Activated CD8-positive, alpha-beta memory T cell treated with anti-CD3 and anti-CD28 coated beads, Interleukin-2, amount 50 U/mL, for 24 hours (primary cell): Measurements from ENCODE around the gene STOM.

Experiments
- DNase-seq: peaks from one replicate; pipeline ENCODE4 v3.0.0-alpha.2; 2020; ENCODE audit errors: extremely low read depth

STOM gene

DNA sequence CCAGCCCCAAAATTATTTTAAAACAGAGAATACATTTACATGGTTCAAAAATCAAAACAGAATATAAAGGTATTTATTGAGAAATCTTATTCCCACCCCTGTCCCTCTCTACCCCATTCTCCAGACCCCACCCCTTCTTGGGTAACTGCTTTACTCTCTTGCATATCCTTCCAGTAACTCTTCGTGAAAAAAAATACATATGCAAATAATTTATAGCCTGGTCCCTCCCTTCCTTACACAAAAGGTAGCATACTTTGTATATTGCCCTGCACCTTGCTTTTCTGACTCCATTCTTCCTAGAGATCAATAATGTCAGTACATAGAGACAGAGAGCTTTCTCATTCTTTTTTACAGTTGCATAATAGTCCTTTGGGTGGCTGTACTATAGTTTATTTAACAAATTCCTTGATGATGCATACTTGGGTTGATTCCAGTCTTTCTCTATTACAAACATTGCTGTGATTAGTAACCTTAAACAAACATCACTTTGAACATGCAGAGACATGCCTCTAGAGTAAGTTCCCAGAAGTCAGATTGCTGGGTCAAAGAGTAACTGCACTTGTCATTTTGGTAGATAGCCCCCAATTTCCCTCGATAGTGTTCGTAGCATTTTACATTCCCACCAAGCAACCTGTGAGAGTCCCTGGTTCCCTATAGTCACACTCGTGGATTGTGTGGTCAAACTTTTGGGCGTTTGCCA lies 47.9 kb downstream of the STOM start:
- no peak for DNase-seq

DNA sequence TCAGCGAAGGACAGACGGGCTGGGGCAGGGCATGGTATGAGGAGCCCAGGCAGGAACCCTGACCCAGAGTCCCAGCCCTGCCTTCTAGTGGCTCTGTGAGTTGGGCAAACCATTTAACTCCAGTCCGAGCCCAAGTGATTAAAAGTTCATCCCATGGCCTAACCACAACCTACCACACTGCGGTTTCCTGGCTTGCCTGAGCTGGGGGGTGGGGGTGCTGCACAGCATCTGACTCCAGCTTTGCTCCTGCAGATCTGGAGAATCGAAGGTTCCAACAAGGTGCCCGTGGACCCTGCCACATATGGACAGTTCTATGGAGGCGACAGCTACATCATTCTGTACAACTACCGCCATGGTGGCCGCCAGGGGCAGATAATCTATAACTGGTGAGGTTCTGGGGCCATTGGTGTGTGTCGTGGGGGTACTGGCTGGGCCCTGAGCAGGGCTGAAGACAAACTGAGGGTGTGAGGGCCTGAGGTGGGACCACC lies 49.0 kb downstream of the STOM start:
- DNase-seq, result no peak

DNA sequence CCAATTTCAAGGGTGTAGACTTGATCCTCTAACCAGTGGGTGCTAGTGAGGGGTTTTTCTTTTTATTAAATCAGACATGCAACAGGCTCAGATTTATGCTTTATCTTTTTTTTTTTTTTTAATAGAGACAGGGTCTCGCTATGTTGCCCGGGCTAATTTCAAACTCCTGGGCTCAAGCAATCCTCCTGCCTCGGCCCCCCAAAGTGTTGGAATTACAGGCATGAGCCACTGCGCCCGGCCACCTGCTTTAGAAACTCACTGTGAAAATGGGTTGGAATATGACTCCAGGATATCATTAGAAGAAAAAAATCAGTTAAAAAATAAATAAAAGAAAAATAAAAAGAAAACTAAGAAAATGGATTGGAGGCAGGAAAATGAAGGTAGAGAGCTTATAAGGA lies 50.7 kb downstream of the STOM start:
- DNase-seq, result no peak

DNA sequence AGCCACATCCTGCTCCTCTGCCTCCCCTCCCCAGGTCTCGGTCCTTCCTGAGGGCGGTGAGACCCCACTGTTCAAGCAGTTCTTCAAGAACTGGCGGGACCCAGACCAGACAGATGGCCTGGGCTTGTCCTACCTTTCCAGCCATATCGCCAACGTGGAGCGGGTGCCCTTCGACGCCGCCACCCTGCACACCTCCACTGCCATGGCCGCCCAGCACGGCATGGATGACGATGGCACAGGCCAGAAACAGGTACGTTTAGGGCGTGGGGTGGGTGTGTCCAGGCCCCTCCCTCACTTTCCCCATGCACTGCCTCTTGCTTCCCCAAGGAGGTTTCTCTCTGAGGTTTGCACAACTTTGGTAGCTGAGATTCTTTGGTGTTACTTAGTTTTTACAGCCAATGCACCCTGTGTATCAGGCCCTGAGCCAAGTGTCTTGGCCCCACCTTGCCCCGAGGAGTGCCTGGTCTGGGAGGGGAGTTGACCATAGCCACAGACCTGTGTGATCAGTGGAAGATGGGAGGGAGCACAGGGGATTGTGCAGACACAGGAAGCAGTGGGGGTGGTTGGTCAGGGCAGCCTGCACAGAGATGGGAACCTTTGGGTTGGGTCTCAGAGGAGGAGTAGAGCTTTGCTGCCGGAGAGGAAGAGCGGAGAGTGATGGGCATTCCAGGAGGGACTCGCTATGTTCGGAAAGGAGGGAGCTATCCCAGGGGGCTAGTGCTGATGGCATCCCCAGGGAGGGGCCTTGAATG lies 51.2 kb downstream of the STOM start:
- DNase-seq, result no peak

DNA sequence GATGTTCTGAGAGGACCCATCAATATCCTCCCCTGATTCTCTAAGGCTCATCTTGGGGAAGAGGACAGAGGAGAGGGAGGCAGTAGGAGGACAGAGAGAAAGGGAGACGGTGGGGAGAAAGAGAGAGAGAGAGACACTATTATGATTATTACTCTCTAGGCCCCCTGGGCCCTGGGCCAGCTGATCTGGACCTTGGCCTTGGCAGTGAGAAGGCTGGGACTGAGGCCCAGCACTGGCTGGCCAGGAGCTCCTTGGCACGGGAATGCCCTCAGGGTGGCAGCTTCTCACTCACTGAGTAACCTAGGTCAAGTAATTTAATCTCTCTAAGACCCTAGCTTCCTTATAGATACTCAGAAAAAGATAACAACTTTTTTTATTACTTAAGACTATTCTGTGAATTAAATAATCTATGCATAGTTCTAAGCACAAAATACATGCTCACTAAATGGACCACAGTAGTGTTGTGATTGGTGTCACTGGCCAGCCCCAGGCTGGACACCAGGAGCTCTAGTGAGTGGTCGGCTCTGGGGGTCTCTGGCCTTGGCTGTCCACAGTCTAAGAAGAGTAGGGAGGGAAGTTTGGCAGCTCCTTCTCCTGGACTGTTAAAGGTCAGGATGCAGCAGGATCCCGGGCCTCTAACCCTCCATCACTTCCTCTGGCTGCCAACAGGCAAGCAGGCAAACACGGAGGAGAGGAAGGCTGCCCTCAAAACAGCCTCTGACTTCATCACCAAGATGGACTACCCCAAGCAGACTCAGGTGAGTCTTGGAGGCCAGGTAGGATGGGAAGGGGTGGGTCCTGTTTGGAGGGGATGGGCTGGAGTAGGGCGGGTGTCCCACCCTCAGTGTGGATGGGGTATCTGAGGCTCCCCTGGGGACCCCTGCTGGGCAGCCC lies 52.1 kb downstream of the STOM start:
- DNase-seq, result no peak

DNA sequence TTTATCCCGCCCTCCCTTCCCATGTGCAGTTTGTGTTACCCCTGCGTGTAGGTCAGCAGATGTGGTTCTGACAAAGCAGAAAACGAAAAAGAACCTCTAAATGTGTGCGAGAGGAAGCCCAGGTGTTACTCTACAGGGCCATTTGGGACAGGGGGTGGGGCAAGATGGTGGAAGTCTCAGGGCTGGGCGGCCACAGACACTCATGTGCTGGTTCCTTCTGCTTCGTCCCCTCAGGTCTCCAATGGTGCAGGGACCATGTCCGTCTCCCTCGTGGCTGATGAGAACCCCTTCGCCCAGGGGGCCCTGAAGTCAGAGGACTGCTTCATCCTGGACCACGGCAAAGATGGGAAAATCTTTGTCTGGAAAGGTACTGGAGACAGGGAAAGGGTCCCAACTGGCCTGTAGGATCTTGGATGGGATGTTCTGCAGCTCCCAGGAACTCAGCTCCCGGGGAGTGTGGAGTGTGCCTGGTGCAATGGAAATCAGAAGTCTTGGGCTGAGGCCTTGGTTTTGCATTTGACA lies 53.1 kb downstream of the STOM start:
- no peak for DNase-seq

DNA sequence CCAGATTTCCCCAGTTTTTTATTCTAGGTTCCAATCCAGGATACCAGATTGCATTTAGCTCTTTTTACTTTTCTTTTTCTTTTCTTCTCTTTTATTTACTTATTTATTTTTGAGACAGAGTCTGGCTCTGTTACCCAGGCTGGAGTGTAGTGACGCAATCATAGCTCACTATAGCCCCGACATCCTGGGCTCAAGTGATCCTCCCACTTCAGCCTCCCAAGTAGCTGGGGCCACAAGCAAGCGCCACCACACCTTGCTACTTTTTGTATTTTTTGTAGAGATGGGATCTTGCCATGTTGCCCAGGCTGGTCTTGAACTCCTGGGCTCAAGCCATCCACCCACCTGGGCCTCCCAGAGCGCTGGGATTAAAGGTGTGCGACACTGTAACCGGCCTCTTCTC lies 53.7 kb downstream of the STOM start:
- no peak for DNase-seq

DNA sequence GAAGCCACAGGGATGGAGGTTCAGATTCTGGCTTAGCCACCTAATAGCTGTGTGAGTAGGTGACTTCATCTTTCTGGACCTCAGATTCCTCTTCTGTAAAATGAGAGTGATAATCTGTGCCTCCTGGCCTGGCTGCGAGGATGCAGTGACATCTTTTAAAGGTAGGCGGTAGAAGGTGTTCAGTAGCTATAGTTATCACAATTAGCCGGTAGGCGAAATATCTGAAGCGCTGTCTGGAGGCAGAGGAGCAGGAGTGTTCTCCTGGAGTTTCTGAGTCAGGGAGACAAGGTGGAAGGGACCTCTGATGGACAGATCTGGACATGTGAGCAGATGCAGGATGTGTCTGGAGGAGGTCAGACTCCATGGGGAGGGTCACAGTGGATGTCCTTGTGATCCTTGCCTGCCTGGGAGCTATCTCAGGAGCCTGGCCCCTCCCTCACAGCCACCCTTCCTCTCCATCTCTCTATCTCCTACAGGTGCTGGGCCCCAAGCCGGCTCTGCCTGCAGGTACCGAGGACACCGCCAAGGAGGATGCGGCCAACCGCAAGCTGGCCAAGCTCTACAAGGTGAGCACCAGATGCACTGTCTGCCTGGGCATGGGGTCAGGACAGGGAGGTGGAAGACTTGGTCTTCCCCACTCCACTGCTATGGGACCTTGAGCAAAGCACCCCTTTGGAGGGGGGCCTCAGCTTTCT lies 56.4 kb downstream of the STOM start:
- no peak for DNase-seq

DNA sequence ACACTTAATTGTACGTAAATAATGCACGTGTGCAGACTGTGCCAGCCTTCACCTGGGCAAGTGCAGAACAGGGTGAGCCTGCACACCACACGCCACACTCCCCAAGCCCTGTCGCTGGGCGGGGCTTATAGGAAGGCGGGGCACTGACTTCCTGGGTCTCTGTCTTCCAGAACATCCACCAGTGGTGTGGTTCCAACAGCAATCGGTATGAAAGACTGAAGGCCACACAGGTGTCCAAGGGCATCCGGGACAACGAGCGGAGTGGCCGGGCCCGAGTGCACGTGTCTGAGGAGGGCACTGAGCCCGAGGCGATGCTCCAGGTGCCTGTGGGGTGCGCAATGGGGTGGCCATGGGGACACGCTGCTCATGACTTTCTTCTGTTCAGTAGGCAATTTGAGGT lies 57.9 kb downstream of the STOM start:
- no peak for DNase-seq

DNA sequence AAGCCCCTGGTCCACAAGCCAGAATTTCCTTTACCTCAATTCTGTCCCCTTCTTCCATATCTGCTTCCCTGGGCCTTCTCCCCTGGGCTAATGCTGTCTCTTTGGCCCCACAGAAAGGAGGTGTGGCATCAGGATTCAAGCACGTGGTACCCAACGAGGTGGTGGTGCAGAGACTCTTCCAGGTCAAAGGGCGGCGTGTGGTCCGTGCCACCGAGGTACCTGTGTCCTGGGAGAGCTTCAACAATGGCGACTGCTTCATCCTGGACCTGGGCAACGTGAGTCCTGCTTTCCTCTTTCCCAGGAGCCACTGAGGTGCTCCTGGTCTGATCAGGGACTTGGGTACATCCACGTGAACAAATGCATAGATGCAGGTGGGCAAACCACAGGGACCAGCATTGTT lies 59.5 kb downstream of the STOM start:
- DNase-seq, result no peak

DNA sequence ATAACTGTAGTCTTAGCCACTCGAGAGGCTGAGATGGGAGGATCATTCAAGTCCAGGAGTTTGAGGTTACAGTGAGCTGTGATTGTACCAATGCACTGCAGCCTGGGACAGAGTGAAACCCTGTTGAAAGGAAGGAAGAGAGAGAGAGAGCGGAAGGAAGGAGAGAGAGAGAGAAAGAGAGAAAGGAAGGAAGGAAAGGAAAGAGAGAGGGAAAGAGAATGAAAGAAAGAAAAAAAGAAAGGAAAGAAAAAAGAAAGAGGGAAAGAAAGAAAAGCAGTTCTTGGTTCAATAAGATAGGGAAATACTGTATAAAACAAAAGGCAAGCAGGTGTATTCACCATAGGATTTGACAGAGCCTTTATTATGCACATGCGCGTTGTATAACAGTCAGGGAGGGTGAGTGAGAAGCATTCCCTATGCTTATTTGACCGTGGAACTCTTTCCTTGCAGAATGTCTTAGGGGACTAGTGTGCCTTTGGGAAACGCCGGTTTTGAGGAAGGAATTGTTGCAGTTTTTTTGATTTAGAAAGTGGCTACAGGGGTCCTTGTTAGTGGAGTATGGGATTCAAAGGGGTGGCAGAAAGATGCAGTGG lies 60.1 kb downstream of the STOM start:
- DNase-seq, result no peak

DNA sequence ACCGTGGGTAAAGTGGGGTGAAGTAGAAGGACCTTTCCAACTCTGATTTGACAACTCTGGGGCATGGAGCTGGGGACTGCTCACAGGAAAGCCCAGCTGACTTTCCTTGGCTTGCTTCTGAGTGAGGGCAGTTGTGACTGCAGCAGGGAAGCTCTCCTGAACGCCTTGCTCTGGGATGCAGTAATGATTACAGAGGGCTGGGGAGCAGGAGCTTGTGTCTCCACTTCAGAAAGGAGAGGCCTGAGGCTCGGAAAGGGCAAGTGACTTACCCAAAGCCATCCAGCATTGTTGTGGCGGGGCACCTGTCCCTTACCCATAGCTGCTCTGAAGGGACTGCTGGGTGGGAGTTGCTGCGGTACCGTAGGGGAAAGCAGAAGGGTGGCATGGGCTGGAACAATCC lies 60.9 kb downstream of the STOM start:
- DNase-seq, result no peak

DNA sequence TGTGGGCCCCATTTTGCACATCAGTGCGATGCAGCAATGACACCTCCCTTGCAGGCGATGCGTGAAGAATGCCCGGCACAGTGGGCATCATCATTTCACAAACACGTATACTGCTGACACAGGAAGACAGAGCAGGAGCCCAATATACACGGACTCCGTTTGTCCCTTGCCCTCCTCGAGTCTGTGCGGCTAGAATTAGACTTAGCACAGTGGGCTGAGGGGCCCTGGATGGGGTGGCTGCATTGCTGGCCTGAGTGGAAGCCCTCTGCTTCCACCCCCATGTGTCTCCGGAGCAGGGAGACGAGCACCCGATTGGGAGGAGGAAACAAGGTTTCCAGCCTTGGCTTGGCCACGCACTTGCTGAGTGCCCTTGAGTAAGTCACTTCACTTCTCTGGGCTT lies 61.3 kb downstream of the STOM start:
- DNase-seq, result no peak

DNA sequence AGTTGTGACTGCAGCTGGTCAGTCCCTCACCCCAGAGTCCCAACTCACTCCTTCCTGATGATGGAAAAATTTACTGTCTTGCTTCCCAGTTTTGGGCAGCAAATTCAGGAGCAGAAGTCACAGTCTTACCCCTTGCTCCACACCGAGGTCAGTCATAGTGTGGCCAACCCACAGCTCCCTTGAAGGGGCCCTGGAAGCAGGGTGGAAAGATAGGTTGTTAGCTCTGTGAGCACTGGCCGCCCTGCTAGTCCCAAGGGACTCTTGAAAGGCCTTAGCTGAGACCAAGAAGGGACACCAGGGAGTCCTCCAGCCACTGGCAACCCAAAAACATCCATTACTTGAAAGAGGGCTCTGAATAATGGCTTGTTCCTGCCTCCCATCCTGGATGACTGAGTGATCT lies 62.1 kb downstream of the STOM start:
- DNase-seq, result no peak

DNA sequence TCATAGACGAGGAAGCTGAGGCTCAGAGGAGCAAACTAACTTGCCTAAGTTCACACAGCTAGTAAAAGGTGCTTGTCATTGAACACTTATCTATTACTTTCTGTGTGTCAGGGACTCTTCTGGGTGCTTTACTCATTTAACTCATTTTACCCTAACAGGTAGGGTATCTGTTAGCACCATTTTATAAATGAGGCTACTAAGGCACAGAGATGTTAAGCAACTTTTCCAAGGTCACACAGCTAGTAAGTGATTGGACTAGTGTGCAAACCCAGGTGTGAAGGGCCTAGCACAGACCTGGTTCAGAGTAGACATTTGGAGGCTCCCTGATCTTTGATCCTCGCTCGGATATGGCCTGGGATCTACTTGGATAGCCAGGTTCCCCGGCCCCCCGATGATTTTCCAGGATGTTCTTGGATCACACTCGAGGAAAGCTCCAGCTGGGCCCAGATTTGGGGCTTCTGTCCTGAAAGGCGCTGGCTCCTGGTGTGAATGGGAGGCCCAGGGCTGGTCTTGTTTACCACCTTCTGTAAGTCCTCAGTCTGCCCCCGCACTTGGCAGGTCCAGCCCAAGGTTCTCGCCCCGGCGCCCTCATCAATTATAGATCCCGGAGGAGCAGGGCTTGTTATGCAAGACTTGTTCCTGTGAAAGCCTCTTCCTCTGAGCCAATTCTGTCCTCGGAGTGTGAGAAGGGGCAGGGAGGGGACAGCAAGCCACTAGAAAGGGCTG lies 64.6 kb downstream of the STOM start:
- no peak for DNase-seq

DNA sequence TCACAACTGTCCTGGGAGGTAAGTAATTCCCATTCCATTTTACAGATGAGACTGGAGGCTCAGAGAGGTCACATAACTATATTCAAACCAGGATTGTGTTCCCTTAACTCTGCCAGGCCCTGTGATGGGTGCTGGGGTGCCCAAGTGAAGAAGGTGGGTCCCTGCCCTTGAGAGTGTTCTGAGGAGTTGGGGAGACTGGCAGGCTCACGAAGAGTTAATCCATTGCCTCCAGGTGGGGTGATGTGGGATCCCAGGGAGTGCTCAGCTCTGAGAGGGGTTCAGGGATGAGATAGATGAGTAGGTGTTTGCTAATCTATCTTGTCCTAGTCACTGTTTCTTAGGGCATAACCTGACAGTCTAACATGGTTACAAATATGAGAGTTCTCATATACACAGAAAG lies 65.3 kb downstream of the STOM start:
- no peak for DNase-seq

DNA sequence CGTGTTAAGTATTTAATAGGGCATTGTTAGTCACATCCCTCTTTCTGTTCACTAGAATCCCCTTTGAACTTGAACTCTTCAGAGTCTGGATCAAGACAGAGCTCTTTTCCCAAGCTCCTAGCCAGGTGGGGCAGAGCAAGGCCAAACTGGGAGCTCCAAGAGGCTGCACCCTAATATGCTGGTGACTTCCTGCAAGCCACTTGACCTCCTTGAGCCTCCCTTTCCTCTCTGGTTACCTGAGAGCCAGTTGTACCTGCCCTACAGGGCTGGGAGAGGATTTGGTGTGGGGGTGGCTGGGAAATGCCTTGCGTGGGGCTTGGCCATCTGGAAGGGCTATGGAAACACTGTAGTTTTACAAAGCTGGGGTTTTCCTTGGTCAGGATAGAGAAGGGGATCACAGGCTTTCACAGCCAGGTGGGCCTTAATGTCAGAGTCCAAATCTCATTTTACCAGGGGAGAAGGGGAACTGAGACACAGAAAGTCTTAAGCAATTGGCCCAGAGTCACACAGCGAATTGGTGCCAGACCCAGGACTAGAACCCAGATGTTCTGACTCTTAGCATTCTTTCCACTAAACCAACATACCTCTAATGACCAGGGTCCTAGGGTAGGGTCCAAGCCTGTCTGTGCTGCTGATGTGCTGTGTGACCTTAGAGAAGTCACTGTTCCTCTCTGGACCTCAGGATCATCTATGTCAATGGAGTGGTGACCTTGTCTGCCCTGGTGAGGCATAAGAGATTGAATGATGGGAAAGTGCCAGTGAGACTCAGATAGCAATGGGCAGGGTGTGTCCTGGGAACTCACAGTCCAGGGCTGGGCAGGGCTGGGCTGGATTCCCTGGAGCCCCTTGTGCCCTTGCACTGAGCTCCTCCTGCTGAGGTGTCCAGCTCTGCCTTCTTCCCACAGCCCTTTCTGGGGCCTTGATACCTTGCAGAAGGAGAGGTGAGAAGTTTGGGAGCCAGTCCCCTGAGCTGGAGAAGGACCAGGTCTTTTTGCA lies 66.3 kb downstream of the STOM start:
- DNase-seq, result no peak

DNA sequence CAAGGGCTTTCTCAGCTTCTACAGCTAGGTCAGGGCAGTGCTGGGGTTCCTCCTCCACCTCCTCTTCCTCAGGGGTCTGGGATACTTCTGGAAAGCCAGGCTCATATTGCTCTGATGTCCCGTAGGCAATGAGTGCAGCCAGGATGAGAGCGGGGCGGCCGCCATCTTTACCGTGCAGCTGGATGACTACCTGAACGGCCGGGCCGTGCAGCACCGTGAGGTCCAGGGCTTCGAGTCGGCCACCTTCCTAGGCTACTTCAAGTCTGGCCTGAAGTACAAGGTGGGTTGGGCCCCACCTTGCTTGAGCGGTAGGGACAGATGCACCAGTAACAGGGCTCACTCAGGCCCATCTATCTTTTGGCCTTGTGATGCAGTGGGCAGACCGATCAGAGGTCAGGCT lies 67.3 kb downstream of the STOM start:
- no peak for DNase-seq

DNA sequence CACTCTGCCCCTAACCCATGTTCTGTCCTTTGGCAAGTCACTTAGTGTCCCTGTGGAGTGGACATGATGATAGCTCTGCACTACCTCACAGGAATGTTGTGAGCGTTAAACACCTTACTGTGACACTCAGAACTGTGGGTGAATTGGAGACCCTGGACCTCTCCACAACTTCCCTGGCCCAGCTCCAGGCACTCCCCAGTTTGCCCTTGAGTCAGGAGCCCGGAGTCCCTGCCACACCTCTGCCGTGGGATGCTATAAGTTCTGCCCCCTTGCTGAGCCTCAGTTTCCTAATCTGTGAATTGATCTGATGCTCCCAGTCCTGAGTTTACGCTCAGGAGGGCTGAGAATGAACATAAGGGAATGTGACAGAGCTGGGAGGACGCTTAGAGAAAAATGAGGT lies 67.7 kb downstream of the STOM start:
- DNase-seq, result no peak
